Measurements from ENCODE around the gene PALLD.

PALLD gene

DNA sequence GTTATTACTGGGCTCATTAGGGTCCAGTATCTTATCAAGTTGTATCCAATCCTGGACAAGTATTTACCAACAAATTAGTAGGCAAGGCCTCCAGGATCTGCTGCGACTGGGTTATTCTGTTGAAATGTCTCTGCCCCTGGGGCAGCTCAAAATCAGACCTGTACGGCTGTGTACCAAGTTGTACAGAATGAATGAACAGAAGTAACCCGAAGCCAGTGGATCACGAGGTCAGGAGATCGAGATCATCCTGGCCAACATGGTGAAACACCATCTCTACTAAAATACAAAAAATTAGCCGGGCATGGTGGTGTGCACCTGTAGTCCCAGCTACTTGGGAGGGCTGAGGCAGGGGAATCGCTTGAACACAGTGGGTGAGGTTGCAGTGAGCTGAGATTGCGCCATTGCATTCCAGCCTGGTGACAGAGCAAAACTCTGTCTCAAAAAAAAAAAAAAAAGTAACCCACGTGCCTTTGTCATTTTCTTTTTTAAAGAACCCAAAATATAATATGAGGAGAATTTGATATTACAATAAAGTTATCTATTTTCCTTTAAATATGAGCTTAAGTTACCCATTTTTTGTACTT is 385.9 kb downstream of the PALLD start:
- no peak for DNase-seq

DNA sequence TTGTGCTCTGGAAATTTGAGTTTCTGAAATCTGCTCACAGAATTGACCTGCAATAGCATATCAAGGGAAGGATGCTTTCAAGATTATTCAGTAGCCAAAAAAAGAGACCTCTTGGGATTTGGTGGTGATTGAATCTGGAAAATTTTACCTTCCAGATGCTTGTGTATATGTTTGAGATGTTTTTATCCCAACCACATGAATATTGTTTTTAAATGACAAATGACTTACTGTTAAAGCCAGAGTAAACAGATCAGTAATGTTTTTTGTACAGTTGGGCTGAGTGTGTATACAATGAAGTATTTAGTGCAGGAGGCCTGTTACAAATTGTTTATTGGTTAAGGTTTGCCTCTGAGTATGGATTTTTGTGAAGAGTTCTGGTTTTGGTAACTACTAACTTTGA is 386.7 kb downstream of the PALLD start:
- no peak for DNase-seq

DNA sequence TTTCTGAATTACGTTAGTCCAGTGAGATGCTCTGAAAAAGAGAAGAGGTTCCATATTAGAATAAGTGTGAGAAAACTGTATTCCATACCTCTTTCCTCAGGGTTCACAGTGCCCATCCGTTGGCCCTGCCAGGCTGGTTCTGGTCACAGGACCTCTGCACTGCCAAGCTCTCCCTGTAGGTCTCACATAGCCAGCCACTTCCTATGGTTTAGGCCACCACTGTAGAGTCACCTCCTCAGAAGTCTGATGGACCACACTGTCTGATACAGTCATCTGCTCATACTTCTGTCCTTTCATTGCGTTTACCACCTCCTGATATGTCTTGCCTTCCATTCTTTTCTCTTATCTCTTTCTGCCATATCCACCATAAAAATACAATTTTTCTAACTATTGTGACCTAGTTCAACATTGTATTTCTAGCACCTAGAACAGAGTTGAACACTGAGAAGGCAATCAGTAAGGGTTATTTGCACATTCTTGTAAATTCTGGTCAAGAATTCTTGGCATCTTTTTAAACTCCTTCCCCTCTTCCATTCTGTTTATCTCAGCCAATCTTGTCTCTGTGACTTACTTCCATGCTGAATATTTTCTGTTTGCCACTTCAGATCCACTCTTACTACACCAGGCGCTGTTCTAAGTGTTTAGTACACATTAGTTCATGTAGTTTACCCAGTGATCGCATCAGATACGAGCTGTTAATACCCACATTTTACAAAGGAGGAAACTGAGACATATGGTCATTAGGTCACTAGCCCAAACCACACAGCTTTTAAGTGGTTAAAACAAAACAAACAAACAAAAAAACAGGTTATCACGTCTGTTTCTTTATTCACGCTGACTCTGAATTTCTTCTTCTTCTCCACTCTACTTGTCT is 387.6 kb downstream of the PALLD start:
- DNase-seq: no peak

DNA sequence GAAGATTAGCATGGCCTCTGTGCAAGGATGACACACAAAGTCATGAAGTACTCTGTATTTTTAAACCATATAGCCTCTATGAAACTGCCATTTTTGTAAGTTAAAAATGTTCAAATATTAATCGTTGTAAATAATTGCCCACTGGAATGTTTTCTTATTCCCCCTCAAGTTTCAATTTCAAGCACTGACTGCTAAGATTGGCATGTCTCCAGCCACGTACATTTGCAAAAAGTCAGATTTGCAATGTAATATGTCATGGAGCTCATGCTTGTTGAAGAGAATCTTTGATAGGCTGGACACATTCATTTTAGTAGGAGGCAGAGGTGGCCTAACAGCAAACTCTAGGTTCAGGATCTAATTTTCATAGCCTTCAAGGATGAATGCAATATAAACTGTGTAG is 388.5 kb downstream of the PALLD start:
- no peak for DNase-seq

DNA sequence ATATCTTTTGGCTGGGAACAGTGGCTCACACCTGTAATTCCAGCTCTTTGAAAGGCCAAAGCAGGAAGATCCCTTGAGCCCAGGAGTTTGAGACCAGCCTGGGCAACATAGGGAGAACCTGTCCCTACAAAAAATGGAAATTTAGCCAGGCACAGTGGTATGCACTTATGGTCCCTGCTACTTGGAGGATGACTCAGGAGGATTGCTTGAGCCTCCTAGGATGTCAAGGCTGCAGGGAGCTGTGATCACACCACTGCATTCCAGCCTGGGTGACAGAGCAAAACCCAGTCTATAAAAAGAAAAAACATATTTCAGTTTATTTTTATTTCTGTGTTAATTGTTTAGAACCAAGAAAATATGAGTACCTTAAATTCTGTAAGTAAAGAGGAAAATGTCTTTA is 389.5 kb downstream of the PALLD start:
- no peak for DNase-seq

DNA sequence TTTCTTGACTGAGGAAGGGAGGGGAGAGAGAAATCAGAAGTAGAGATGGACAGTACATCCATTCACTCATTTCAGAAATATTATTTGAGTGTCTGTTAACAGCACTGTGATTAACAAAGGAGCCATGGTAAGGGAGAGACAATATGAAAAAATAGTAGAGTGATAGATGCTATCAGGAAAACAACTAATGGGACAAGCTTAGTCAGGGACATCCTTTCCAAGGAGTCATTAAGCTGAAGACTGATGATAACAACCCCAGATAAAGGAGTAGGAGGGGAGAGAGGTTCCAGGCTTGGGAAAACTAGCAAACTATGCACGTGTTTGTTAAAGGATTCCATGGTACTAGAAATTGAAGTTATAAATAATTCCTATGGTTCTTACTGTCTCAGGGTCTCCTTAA is 391.0 kb downstream of the PALLD start:
- no peak for DNase-seq

DNA sequence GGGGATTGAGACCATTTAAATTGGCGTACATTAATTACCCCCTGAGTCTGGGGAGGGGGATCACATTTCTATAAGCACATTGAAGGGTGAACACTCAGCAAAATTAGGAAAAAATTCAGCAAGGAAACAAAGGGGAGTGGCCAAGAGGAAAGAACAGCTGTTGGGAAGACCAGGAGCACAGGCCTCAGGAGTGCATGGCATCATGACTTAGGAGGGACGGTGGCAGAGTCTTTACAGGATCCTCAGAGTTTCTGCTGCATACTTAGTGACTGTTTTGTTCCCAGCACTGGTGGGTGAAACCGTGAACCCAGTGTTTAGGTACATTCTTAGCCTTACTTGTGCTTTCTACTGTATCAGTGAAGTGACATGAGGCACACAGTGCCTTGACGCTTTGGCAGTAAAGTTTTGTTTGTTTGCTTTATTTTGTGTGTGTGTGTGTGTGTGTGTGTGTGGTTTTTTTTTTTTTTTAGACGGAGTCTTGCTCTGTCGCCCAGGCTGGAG is 391.9 kb downstream of the PALLD start:
- no peak for DNase-seq

DNA sequence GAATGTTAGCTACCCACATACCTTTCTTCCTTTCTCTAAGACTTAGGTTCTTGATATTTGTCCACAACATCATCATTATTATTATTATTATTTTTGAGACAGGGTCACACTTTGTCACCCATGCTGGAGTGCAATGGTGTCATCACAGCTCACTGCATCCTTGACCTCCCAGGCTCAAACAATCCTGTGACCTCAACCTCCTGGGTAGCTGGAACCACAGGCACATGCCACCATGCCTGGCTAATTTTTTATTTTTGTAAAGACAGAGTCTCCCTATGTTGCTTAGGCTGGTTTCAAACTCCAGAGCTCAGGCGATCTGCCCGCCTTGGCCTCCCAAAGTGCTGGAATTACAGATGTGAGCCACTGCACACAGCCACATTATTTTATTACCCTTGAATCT is 394.2 kb downstream of the PALLD start:
- no peak for DNase-seq

DNA sequence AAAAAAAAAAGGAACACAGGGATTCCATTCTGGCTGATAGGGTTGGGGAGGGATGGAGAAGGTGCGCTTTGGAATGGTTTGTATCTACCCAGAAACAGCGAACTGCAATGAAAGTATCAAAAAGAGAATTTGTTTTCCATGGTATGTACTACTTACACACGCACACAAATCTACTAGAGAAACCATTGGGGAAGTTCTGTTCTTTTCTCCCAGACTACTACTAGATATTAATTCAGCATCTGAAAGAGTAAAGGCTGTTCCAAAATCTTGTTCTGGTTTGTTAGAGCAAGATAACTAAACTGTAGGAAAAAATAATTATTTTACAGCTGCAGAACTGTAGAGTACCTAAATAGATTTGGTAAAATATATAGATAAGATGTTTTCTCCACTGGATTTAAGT is 394.8 kb downstream of the PALLD start:
- no peak for DNase-seq

DNA sequence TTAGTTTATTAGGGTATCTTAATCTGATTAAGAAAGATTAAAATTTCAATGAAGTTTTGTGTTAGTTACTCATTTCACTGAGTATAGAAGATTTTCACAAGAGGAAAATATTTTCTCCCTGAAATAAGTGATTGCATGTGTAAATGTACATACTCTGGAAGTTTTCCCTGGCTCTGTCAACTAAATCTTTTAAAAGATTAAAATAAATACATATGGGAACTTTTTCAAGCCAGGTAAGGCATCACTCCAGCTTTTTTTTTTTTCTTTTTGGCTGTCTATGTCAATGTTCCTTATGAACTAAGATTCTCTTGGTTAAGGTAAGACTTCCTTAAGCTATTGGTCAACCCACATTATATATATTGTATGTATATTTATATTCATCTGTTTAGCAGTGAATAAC is 395.6 kb downstream of the PALLD start:
- DNase-seq: no peak

DNA sequence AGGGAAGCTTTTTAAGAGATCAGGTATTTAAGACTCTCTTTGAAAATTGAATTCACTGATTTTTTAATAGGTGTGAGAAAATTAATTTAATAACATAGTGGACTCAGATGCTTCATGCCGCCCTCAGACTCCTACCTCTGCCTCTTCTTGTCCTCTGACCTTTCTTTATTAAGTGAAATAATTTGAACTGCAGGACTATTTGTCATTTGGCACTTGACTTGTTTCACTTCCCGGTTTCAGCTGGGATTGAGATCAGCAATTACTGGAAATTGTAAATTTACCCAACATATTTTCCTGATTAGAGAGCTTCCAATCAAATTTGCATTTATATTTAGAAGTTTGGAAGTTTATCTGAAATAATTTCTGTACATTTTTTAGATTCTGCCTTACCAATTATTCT is 396.4 kb downstream of the PALLD start:
- no peak for DNase-seq

DNA sequence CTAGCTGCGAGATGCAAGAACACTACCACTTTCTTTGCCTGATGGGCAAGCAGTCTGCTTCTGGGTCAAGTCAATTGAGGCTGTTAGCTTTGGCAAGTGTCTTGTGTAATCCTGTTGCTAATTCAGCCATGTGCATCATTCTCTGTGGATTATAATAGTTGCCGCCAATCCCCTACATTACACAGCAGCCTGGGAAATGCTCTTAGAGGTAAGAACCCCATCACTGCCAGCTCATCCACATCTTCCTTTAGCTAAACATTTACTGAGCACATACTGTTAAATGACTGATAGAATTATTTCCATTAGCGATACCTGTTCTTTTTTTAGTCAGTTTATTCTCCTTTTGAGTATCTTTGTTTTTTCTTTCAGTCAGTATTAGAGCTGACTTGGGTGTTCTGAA is 397.0 kb downstream of the PALLD start:
- no peak for DNase-seq

DNA sequence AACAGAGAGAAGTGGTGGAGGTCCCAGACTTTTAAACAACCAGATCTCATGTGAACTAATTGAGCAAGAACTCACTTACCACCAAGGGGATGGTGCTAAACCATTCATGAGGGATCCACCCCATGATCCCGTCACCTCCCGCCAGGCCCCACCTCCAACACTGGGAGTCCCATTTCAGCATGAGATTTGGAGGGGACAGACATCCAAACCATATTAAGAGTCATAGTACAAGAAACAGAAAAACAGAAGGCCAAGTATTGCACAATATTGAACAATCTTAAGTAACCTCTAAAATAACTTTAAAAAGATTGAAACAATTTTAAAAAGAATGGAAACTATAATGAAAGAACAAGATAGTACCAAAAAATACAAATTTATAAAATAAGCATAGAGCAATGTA is 403.2 kb downstream of the PALLD start:
- DNase-seq: no peak

DNA sequence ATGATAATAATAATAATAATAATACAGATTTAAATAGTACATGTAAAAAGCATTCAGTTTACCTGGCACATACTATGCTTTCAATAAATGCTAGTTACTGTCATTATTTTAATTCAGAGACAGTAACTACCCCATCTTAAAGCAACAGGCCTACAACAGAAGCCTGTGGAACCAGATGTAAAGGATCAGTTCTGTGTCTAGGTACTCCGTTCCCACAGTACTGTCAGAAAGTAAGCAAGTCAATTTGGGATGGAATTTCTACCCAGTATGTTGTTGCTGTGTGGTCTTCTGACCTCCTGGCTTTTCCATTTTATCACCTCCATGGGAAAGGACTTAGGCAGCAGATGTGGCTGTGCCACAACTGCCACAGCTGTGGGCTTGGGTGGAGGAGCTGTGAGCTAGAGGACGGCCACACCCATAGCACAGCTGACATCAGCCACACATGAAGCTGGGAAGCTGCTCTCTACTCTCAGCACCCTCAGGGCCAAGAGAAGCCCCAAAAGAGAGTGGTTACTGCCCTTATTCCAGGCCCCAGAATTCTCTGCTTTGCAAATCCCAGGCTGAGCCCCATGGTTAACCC is 410.4 kb downstream of the PALLD start:
- no peak for DNase-seq

DNA sequence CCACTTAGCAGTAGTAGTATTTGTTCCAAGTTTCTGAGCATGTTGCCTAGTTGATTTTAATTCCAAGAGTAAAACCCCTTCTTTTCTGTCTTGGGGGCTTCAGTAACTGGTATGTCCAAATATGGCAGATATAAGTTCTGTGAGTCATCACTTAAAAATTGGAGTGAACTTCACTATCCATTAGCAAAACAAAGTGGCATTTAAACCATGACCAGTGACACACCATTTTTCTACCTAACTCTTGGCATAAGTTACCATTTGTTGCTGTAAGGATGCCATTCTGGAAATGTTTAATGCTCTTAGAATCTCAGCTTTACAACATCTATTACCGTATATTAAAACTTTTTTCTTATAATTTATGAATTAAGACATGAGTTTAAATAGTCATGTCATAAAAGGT is 411.2 kb downstream of the PALLD start:
- DNase-seq: no peak

DNA sequence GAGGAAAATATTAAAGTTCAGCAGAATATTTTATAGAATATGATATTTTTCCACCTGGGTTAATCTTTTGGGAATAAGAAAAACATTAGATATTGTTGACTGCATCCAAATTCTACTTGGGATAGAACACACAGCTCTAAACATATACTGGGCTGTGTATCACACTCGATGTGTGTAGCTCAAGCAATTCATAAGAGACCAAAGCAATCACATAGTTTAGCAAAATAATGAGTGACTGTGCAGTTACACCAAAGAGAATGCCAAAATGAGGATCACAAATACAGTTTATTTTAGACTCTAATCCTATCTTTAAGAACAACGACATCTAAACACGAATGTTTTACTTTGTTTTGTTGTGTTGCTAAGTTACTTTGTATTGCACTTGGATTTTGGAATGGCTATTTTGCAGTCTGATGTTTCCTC is 412.0 kb downstream of the PALLD start:
- no peak for DNase-seq

DNA sequence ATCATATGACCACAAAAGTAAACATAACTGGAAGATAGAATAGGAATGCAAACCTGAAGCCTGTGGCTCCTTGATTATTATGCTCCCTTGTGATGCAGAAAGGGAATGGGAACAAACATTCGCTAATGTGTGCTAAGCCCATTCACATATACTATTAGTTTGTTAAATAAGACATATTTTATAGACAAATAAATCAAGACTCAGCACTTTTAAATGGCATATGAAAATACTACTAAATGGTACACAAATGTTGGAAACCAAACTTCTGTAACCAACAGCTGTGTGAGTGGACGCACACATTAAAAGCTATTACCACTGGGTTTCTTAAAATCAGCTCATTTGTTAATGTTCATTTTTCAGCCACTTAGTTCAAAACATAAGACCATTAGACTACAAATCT is 417.2 kb downstream of the PALLD start:
- DNase-seq: no peak

DNA sequence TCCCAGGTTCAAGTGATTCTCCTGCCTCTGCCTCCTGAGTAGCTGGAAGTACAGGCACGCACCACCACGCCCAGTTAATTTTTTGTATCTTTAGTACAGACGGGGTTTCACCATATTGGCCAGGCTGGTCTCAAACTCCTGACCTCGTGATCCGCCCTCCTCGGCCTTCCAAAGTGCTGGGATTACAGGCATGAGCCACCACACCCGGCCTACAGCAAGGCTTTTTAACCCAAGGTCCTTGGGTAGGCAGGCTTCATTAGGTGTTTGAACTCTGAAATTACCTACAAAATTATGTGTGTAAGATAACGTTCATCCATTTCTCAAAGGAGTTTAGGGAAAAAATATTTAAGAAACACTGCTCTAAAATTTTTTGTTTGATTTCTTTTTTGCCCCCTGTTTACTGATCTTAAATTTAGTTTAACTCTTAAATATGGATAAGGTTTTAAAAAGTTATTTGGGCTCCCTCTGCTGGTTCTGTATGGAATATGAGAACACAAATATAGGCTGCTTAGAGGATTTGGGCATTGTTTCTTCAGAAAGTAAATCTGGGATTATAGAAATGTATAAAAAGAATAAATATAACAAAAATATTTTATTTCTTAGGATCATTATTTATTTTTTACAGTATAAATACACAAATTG is 420.4 kb downstream of the PALLD start:
- DNase-seq: no peak

DNA sequence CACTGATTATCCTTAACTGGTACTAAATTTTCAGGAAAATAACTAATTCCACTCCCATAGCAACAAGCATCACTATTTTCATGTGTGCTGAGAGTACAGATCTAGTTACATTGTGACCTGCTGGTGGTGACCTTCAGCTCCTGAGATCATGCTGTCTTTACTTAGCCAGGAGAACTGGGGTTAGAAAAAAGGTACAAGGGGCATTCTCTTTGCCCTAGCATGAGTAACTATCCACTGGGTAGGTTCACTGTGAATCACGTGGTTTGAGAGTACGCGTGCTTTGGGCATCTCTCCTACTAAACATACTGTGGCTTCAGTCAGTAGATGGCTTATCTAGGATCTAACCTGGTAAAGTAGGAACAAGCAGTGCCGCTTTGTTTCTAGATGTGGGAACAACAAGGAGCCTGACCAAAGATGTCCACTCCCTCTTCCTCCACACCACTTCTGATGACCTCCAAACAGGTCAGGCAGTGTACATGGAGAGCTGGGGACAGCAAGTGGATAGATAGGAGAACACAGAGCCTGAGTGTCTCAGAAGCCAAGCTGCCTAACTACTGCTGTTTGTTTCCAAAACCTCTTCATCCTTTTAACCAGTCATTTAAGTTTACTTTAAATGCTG is 423.0 kb downstream of the PALLD start:
- DNase-seq: no peak

DNA sequence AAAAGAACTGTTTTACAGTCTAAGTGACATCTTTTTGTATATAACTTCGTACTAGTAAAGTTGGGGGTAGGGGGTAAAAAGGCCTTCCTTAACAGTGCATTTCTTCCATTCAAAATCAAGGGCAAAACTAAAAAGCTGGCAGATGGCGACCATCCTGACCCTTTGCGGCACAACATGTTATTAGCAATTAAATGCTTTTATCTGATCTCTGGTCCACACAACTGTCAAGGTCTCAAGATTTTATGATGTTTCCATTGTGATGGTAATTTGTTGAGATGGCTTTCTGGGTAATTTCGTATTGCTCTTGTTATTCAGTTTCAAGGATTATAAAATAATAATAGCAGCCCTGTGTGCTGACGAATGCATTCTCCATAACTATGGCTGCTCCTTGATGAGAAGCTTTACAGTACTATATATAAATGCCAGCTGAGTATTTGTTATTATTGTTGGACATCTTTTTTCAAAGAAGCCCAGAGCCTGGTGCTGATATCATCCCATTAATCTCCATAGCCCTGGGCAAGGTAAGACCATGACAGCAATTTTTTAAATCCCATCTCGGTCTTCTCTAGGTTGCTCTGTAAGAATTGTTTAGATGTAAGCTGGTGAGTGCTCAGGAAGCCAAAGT is 423.7 kb downstream of the PALLD start:
- DNase-seq: no peak

DNA sequence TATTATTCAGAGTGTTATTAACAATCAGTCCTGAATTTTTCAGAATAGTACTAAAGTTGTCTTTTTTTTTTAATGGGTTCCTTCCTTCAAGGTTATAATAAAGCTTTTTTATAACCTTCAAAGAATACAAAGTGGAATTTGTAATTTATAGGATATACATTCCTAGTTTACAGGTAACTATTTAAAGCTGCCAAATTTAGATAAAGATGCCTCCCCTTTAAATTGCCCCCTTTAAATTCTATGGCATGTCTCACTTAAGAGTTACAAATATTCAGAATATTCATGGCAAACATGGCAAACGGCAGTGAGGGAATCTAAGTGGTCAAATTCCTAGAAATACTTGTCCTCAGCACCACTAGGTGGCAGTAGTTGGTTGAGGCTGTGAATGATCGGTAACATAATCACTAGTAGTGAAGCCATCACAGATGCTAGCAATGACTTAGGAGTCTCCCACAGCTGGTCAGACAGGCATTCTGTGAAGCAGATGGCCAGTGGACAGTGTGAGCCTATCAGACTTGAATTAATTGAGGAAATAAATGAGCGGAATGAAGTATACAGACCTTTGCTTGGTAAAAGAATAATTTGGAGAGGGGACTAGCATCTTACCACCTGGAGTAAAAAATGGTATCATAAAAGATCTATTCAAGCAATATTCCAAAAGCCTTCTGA is 426.8 kb downstream of the PALLD start:
- peak; percentile 66 for DNase-seq

DNA sequence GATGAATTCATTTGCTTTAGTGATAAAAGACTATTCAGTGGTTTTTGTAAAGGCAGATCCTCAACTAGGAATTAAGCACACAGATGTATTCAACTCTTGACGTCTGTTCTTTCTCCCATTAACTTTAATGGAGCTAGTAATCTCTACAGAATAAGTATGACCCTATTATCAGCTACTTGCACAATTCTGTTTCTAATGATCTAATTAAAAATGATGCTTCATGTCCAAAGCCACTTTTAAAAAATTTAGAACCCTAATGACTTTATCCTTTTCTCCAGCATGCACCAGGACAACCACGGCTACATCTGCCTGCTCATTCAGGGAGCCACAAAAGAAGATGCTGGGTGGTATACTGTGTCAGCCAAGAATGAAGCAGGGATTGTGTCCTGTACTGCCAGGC is 427.8 kb downstream of the PALLD start:
- DNase-seq: no peak
